A549 (cell line): ENCODE results near the gene CGB3.

Source experiments
- CBX8 ChIP-seq: fragments of 200-600 bp; sonication (generic); IDR thresholded peaks from 2 replicates; pipeline ENCODE4 v1.6.1; 2016
- EP300 ChIP-seq, 2 experiments: fragments of >200 bp; sonication (Bioruptor Twin); formaldehyde crosslinking; IDR thresholded peaks; 2 replicates in 1 of 2; 3 replicates in 1 of 2; pipeline ENCODE4 v1.6.1; 2016 to 2017
- JUN ChIP-seq, 2 experiments: fragments of >200 bp; sonication (Bioruptor Twin); formaldehyde crosslinking; IDR thresholded peaks; 2 replicates in 1 of 2; 3 replicates in 1 of 2; pipeline ENCODE4 v1.6.1; 2016 to 2017
- POLR2A ChIP-seq: IDR thresholded peaks from 2 replicates; pipeline ENCODE4 v1.6.1; 2012; ENCODE audit warnings: mild to moderate bottlenecking, low read length
- RFX5 ChIP-seq: fragments of 450-650 bp; IDR thresholded peaks from 2 replicates; pipeline ENCODE4 v1.7.1; 2014; ENCODE audit warnings: antibody characterized with exemption, mild to moderate bottlenecking, moderate library complexity
- SMC3 ChIP-seq: fragments of >200 bp; sonication (Bioruptor Twin); formaldehyde crosslinking; IDR thresholded peaks from 3 replicates; pipeline ENCODE4 v1.6.1; 2018; ENCODE audit warnings: inconsistent platforms
- SREBF2 ChIP-seq: fragments of 450-650 bp; IDR thresholded peaks from 2 replicates; pipeline ENCODE4 v1.6.1; 2014; ENCODE audit warnings: mild to moderate bottlenecking, moderate library complexity
- TF ChIP-seq, protein P1 (sequence below): fragments of >200 bp; sonication (Bioruptor Twin); formaldehyde crosslinking; IDR thresholded peaks from 3 replicates; pipeline ENCODE4 v1.5.1; 2016

GRCh38 chr19:48999481-49000325 lies 24.4 kb downstream of the CGB3 start:
- no peak for TF ChIP-seq CBX8
- TF ChIP-seq, protein P1, sequence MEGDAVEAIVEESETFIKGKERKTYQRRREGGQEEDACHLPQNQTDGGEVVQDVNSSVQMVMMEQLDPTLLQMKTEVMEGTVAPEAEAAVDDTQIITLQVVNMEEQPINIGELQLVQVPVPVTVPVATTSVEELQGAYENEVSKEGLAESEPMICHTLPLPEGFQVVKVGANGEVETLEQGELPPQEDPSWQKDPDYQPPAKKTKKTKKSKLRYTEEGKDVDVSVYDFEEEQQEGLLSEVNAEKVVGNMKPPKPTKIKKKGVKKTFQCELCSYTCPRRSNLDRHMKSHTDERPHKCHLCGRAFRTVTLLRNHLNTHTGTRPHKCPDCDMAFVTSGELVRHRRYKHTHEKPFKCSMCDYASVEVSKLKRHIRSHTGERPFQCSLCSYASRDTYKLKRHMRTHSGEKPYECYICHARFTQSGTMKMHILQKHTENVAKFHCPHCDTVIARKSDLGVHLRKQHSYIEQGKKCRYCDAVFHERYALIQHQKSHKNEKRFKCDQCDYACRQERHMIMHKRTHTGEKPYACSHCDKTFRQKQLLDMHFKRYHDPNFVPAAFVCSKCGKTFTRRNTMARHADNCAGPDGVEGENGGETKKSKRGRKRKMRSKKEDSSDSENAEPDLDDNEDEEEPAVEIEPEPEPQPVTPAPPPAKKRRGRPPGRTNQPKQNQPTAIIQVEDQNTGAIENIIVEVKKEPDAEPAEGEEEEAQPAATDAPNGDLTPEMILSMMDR, result peak; percentile 82
- TF ChIP-seq SREBF2, result no peak
- no peak for TF ChIP-seq RFX5
- no peak for TF ChIP-seq POLR2A
- TF ChIP-seq EP300 (IDR thresholded peaks at IDR 0.05), result no peak
- peak; percentile 67 for TF ChIP-seq SMC3
- no peak for TF ChIP-seq JUN (IDR thresholded peaks at IDR 0.05)
